H9 (cell line): Measurements from ENCODE around the gene PRPF8. TPM values are rescaled to one million over a fixed set of nuclear protein-coding genes. Genes with fewer than 3 reads are reported as not detected.

Experiments used
- DNase-seq: peaks from one replicate; pipeline ENCODE4 v3.0.0-alpha.2; 2017
- H2AFZ ChIP-seq: one replicate; pipeline ENCODE4 v1.6.1; 2013; ENCODE audit warnings: mild to moderate bottlenecking, low read length, control low read depth, moderate library complexity
- H2AK5ac ChIP-seq: 2 replicates; pipeline ENCODE4 v1.6.1; 2013; ENCODE audit warnings: low read length, control low read depth, mixed read lengths; ENCODE audit not compliant: insufficient read length
- H2BK120ac ChIP-seq: one replicate; pipeline ENCODE4 v1.6.1; 2013; ENCODE audit warnings: low read depth, mild to moderate bottlenecking, low read length, control low read depth, inconsistent platforms; ENCODE audit not compliant: poor library complexity, severe bottlenecking
- H2BK12ac ChIP-seq: 2 replicates; pipeline ENCODE4 v1.6.1; 2013; ENCODE audit warnings: low read length, control low read depth, mixed read lengths, low read depth; ENCODE audit not compliant: insufficient read length
- H2BK15ac ChIP-seq: 2 replicates; pipeline ENCODE4 v1.6.1; 2013; ENCODE audit warnings: low read depth, low read length, control low read depth
- H2BK20ac ChIP-seq: one replicate; pipeline ENCODE4 v1.6.1; 2013; ENCODE audit warnings: low read depth, mild to moderate bottlenecking, low read length, control low read depth, inconsistent platforms; ENCODE audit not compliant: poor library complexity, severe bottlenecking
- H2BK5ac ChIP-seq: 2 replicates; pipeline ENCODE4 v1.6.1; 2013; ENCODE audit warnings: low read length, control low read depth, mixed read lengths; ENCODE audit not compliant: insufficient read length
- H3K14ac ChIP-seq: 2 replicates; pipeline ENCODE4 v1.6.1; 2013; ENCODE audit warnings: low read length, control low read depth; ENCODE audit not compliant: insufficient read depth
- H3K18ac ChIP-seq: 2 replicates; pipeline ENCODE4 v1.6.1; 2013; ENCODE audit warnings: low read depth, mild to moderate bottlenecking, mixed read lengths, low read length, control low read depth; ENCODE audit not compliant: insufficient read length
- H3K23ac ChIP-seq: 2 replicates; pipeline ENCODE4 v1.6.1; 2013; ENCODE audit warnings: low read length, control low read depth, mixed read lengths, low read depth; ENCODE audit not compliant: insufficient read length
- H3K23me2 ChIP-seq: 2 replicates; pipeline ENCODE4 v1.6.1; 2013; ENCODE audit warnings: low read depth, mild to moderate bottlenecking, mixed read lengths, low read length, control low read depth; ENCODE audit not compliant: insufficient read length, poor library complexity, severe bottlenecking
- H3K27ac ChIP-seq: 2 replicates; pipeline ENCODE4 v1.5.1; 2013; ENCODE audit warnings: low read length, control low read depth, mixed read lengths, low read depth; ENCODE audit not compliant: insufficient read length
- H3K27me3 ChIP-seq: 2 replicates; pipeline ENCODE4 v1.6.1; 2013; ENCODE audit warnings: low read length, control low read depth, inconsistent platforms; ENCODE audit not compliant: insufficient read depth
- H3K4ac ChIP-seq: 2 replicates; pipeline ENCODE4 v1.6.1; 2013; ENCODE audit warnings: low read depth, mild to moderate bottlenecking, control low read depth, inconsistent platforms, low read length, moderate library complexity
- H3K4me1 ChIP-seq: 2 replicates; pipeline ENCODE4 v1.6.1; 2013; ENCODE audit warnings: low read length, control low read depth, inconsistent platforms; ENCODE audit not compliant: insufficient read depth
- H3K4me2 ChIP-seq: 2 replicates; pipeline ENCODE4 v1.6.1; 2013; ENCODE audit warnings: low read length, control low read depth, mixed read lengths; ENCODE audit not compliant: insufficient read length, insufficient read depth
- H3K56ac ChIP-seq: 2 replicates; pipeline ENCODE4 v1.6.1; 2013; ENCODE audit warnings: low read depth, mild to moderate bottlenecking, mixed read lengths, low read length, control low read depth; ENCODE audit not compliant: insufficient read length
- H3K79me1 ChIP-seq: 2 replicates; pipeline ENCODE4 v1.6.1; 2013; ENCODE audit warnings: low read depth, mild to moderate bottlenecking, moderate library complexity, low read length, control low read depth, inconsistent platforms; ENCODE audit not compliant: insufficient read depth, poor library complexity, severe bottlenecking
- H3K79me2 ChIP-seq: 2 replicates; pipeline ENCODE4 v1.6.1; 2013; ENCODE audit warnings: low read length, control low read depth, inconsistent platforms; ENCODE audit not compliant: insufficient read depth
- H3K9ac ChIP-seq: 2 replicates; pipeline ENCODE4 v1.6.1; 2013; ENCODE audit warnings: low read length, control low read depth, mixed read lengths; ENCODE audit not compliant: insufficient read length; ENCODE audit errors: extremely low read depth
- H3K9me3 ChIP-seq: one replicate; pipeline ENCODE4 v1.6.1; 2013; ENCODE audit warnings: low read depth, low read length, inconsistent platforms; ENCODE audit not compliant: control insufficient read depth
- H3T11ph ChIP-seq: one replicate; pipeline ENCODE4 v1.6.1; 2013; ENCODE audit warnings: mild to moderate bottlenecking, low read length, control low read depth, inconsistent platforms
- H4K20me1 ChIP-seq: one replicate; pipeline ENCODE4 v1.6.1; 2013; ENCODE audit not compliant: control insufficient read depth, insufficient read length, insufficient read depth
- H4K5ac ChIP-seq: 2 replicates; pipeline ENCODE4 v1.6.1; 2013; ENCODE audit warnings: low read depth, mild to moderate bottlenecking, mixed read lengths, low read length, control low read depth; ENCODE audit not compliant: insufficient read length
- H4K8ac ChIP-seq: replicated peaks from 2 replicates; pipeline ENCODE4 v1.6.1; 2013; ENCODE audit warnings: low read length, control low read depth, mixed read lengths, low read depth; ENCODE audit not compliant: insufficient read length
- H4K91ac ChIP-seq: 2 replicates; pipeline ENCODE4 v1.6.1; 2013; ENCODE audit warnings: low read depth, mild to moderate bottlenecking, moderate library complexity, mixed read lengths, low read length, control low read depth; ENCODE audit not compliant: insufficient read length
- H3K27ac Mint-ChIP-seq, 3 experiments: 2 replicates in 2 of 3; 3 replicates in 1 of 3; pipeline ENCODE4 v1.8.0; 2020 to 2021; ENCODE audit warnings: mixed read lengths in 3 of 3, mild to moderate bottlenecking in 1 of 3, moderate library complexity in 1 of 3
- H3K27me3 Mint-ChIP-seq: 2 replicates; pipeline ENCODE4 v1.8.0; 2021; ENCODE audit warnings: low read depth, mild to moderate bottlenecking, moderate library complexity, mixed read lengths
- H3K36me3 Mint-ChIP-seq, 3 experiments: 2 replicates in 2 of 3; 3 replicates in 1 of 3; pipeline ENCODE4 v1.8.0; 2020 to 2021; ENCODE audit warnings: low read depth in 3 of 3, mixed read lengths in 3 of 3; ENCODE audit not compliant: insufficient read depth in 1 of 3
- H3K4me1 Mint-ChIP-seq, 2 experiments: 2 replicates each; pipeline ENCODE4 v1.8.0; 2020; ENCODE audit warnings: mixed read lengths in 2 of 2
- H3K4me3 Mint-ChIP-seq, 2 experiments: 2 replicates in 1 of 2; 3 replicates in 1 of 2; pipeline ENCODE4 v1.8.0; 2020 to 2021; ENCODE audit warnings: mild to moderate bottlenecking in 2 of 2, mixed read lengths in 2 of 2, moderate library complexity in 1 of 2
- H3K9me3 Mint-ChIP-seq, 2 experiments: 2 replicates in 1 of 2; 3 replicates in 1 of 2; pipeline ENCODE4 v1.8.0; 2020; ENCODE audit warnings: mild to moderate bottlenecking in 2 of 2, mixed read lengths in 2 of 2, moderate library complexity in 1 of 2
- CTCF ChIP-seq: fragments of 200-600 bp; sonication (generic); conservative IDR thresholded peaks from 3 replicates; pipeline ENCODE4 v1.8.0; 2021; ENCODE audit warnings: antibody characterized with exemption, mild to moderate bottlenecking
- WGBS: extraction: QIAGEN DNeasy Blood & Tissue Kit; methylation state at CpG from one replicate; pipeline ENCODE4 v1.1.7; 2013; ENCODE audit warnings: missing lambda C conversion rate, low lambda C conversion rate, mixed read lengths; ENCODE audit not compliant: insufficient read length; ENCODE audit errors: extremely low coverage; 5-methylcytosine and 5-hydroxymethylcytosine counted together
- total RNA-seq: library from RNA; stranded (reverse); gene quantifications from 2 replicates; pipeline ENCODE4 v1.2.1, GENCODE V29; 2021

PRPF8 gene
- total RNA-seq, 1 experiment from 2014 or later, result 408 TPM

GRCh38 chr17:1647802-1648171 is 36.9 kb downstream of the PRPF8 start:
- H3K27ac Mint-ChIP-seq, result no peak overlapping the region
- no peak overlapping the region for H4K5ac ChIP-seq
- H3K4me2 ChIP-seq, result no peak overlapping the region
- H3K23me2 ChIP-seq, result peaks cover 8% of the 10 kb centered on the region
- no peaks in the 10 kb centered on the region for H3K9me3 ChIP-seq
- H3K27me3 Mint-ChIP-seq, result peaks cover 9% of the 10 kb centered on the region
- H3K79me1 ChIP-seq, result no peaks in the 10 kb centered on the region
- H3K9ac ChIP-seq, result no peak overlapping the region
- no peaks in the 10 kb centered on the region for H4K20me1 ChIP-seq
- peaks cover 5% of the 10 kb centered on the region; the same call in 1 of the 2 replicates for H3K4me1 ChIP-seq
- H3T11ph ChIP-seq, result no peak overlapping the region
- no peak overlapping the region for H3K4ac ChIP-seq
- H2BK12ac ChIP-seq, result no peak overlapping the region
- H3K4me3 Mint-ChIP-seq, result peak overlapping the region; percentile 57 to 80; a peak in 2 of 5 replicates
- H2BK15ac ChIP-seq, result no peak overlapping the region
- no peak overlapping the region for H3K27ac ChIP-seq
- no peaks in the 10 kb centered on the region; the same call in 1 of the 2 replicates for H3K27me3 ChIP-seq
- peaks cover 0 to under 1% of the 10 kb centered on the region in 2 experiments; a peak in 1 of 5 replicates for H3K9me3 Mint-ChIP-seq
- H4K8ac ChIP-seq, result no peak overlapping the region
- H2AFZ ChIP-seq, result no peak overlapping the region
- DNase-seq, result no peak
- H3K4me1 Mint-ChIP-seq, result peaks cover 29 to 36% of the 10 kb centered on the region in 2 experiments
- peaks cover 22 to 23% (median 23%) of the 10 kb centered on the region in 3 experiments; a peak in 6 of 7 replicates for H3K36me3 Mint-ChIP-seq
- H3K23ac ChIP-seq, result no peak overlapping the region
- no peak for TF ChIP-seq CTCF
- no CpG with 5 or more reads among the region's 11 CpGs for WGBS
- H3K56ac ChIP-seq, result no peak overlapping the region
- no peaks in the 10 kb centered on the region for H3K79me2 ChIP-seq
- H4K91ac ChIP-seq, result no peak overlapping the region
- H2BK120ac ChIP-seq, result no peak overlapping the region
- H3K14ac ChIP-seq, result no peak overlapping the region; the same call in 1 of the 2 replicates
- H3K18ac ChIP-seq, result no peak overlapping the region
- no peak overlapping the region for H2AK5ac ChIP-seq
- no peak overlapping the region for H2BK20ac ChIP-seq
- no peak overlapping the region for H2BK5ac ChIP-seq
